KBM-7 (cell line): ENCODE measurements around the gene LARP4B.

Experiments
- DNase-seq: peaks from one replicate; pipeline ENCODE4 v3.0.0-alpha.2; 2015
- in situ Hi-C: fragments of 300-500 bp; cut with MboI; formaldehyde crosslinking; loops from 2 replicates; pipeline ENCODE4 v1.14.3; 2020; ENCODE audit warnings: low sequenced_read_pairs, low pct_unique_long_range_greater_than_20kb, mixed read lengths

The LARP4B gene

DNA sequence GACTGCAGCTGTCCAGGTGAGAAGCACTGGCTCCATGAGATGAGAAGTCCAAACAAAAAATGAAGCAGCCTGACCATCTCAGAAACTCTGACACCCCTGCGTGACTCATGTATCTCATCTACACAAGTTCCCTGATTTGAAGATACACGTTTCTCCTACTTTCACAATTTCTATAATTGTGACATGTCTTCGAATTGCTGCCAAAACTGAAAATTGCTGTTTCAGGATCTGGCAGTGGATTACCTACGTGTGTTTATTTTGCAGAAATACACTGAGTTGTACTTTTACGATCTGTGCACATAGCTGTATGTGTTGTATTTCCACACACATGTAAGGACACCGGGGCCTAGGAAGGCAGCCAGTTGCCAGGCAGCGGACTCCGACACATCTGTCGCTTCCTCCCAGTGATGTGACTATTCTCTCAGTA is 53.2 kb downstream of the LARP4B start:
- in situ Hi-C loops = no loop called here
- DNase-seq = no peak

DNA sequence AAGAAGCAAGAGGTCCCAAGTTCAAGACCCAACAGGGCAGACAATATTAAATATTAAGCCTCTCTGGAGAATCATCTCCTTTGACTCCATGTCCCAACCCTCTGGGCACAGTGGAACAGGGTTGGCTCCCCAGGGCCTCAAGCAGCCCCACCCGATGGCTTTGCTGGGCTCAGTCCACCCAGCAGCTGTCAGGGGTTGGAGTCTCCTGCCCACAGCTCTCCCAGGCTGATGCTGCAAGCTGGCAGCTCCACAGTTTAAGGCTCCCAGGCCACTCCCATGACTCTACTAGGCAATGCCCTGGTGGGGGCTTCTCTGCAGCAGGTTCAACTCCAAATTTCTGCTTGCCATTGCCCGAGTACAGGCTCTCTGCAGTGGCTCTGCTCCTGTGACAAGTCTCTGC is 55.1 kb downstream of the LARP4B start:
- in situ Hi-C loops = no loop called here
- DNase-seq = no peak

- in situ Hi-C loops = no loop called here
Measured at GRCh38 chr10:873020-873419, 58.5 kb downstream of the LARP4B start.

GRCh38 chr10:871951-872403 is 59.5 kb downstream of the LARP4B start:
- in situ Hi-C loops = no loop called here
- no peak for DNase-seq

More at GRCh38 chr10:873020-873419, 58.5 kb downstream of the LARP4B start:
- DNase-seq = no peak

GRCh38 chr10:870564-871166 is 60.8 kb downstream of the LARP4B start:
- no peak for DNase-seq
- in situ Hi-C loops = no loop called here

DNA sequence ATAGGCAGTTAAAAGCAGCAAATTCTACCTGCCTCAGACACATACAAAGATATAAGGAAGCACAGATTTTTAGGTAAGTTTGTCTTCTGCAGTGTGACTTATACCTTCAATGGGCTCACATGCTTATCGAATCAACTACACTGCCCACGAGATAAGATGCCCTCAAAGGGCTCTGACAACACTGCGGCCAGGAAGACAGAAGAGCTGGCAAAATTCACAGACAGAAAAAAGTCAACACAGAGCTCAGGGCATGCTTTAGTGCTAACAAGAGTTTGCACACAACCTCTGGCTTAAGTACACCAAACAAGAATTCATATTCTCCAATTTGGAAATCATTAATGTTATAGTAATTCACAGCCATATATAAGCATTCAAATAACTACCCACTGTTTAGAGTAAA is 62.3 kb downstream of the LARP4B start:
- in situ Hi-C loops = no loop called here
- DNase-seq = no peak

GRCh38 chr10:867807-868206 is 63.7 kb downstream of the LARP4B start:
- DNase-seq = no peak
- in situ Hi-C loops = no loop called here

DNA sequence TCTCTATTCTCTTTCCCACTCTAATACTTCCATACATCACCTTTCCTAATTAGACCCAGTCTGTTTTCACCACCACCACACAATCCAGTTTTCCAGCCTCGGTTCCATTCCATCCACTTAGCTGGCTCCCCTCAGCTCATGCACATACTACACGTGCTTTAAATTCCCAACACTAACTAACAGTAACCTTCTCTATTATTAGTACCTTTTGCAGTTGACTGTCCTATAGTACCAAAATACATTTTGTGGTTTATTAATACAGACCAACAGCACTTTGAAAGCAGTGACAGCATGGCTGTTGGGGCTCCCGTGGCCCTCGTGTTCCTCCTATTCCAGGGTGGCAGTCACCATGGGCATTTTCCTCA is 64.9 kb downstream of the LARP4B start:
- in situ Hi-C loops = no loop called here

DNA sequence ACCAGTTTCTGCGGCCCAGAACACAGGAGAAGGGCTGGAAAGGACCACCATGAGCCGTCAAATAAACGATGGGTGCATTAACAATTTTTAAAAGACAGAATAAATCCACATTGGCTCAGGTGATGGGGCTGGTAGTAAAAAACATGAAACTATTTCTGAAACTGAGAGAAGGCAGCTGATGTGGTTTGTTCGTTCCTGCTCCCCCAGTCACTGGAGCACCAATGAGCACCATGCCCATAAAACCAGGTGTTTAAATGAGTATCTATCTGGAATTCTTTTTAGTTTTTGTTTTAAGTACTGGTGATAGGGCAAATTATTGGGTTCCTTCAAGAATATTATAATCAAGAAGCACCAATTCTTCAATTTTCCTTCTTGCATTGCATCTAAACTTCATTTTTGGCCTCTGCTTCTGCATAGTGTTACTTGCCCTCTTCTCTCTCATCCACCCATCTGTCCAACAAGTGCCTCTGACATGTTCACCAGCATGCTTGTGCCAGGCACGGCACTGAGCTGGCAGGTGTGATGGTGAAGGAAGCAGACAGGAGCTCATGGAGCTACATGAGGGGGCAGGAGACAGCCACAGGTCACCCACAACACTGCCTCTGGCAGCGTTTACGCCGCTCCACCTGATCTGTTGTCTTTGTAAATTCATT is 65.5 kb downstream of the LARP4B start:
- in situ Hi-C loops = no loop called here
- DNase-seq = no peak

More for the DNA sequence above, 64.9 kb downstream of the LARP4B start:
- no peak for DNase-seq

- DNase-seq = no peak
- in situ Hi-C loops = no loop called here
Measured at GRCh38 chr10:865257-865656, 66.2 kb downstream of the LARP4B start.

DNA sequence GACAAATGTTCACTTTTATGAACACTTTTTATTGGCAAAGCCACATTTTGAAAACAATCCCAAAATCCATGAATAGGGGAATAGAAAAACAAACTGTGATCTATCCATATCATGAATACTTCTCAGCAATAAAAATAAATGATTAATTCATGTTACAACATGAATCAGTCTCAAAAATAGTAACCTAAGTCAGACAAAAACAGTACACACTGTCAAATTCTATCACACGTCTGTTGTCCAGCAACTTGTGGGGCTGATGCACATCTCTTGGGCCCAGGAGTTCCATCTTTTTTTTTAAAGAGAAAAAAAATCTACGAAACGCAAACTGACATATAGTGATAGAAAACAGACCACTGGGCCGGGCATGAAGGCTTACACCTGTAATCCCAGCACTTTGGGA is 71.0 kb downstream of the LARP4B start:
- DNase-seq = no peak
- in situ Hi-C loops = no loop called here

DNA sequence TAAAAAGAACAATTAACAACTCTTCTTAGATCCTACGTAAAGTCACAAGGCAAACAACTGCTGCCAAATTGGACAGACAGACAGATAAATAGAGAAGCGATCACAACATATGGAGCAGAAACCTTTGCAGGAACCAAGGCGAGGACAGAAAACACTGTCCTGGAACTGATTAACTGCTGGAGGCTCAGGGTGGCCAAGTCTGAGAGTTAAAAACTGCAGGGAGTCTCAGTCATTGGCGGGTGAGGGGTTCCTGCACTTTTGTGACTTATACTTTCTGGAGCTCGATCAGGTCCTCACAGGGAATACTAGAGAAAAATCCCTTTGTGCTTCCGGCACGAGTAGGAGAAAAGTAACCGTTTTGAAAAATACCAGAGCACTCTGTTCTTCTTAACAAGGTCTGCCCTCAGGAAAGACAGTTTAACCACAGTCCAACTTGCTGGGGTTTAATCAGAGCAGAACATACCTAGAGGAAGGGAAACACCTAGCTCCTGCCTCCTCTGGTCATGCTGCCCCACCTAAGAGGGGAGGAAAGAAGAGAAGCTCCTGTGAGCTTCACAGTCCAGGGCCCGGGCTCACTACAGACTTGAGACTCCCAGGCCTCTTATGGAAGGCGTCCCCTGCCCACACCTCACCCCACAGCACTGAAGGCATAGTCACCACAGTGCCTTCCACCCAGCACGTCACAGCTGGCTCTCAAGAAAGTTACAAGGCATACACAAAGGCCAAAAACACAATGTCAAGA is 74.9 kb downstream of the LARP4B start:
- in situ Hi-C loops = no loop called here
- DNase-seq = no peak

DNA sequence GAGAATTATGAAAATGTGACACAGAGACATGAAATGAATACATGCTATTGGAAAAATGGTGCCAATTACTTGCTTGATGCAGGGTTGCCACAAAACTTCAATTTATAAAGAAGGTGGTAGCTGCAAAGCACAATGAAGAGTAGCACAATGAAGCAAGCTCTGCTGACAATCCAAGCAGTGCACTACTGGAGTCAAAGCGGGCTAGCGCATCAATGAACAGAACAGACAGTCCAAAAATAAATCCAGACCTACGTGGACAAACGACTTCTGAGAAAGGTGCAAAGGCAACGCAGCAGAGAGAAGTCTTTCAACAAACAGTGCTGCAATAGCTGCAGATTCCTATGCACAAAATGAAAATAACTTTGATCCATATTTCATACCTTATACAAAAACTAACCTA is 75.8 kb downstream of the LARP4B start:
- DNase-seq = no peak
- in situ Hi-C loops = no loop called here

- DNase-seq = no peak
- in situ Hi-C loops = no loop called here
Measured at GRCh38 chr10:855079-855478, 76.4 kb downstream of the LARP4B start.

DNA sequence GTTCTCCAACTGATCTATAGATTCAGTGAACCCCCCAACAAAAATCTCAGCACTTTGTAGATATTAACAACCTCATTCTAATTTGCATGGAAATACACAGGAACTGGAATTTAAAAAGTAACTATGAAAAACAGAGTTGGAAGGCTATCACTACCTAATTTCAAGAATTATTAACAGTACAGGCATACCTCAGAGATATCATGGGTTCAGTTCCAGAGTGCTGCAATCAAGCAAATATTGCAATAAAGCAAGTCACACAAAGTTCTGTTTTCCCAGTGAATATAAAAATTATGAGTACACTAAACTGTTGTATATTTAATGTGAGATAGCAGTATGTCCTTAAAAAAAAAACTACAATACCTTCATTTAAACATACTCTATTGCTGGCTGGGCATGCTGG is 78.5 kb downstream of the LARP4B start:
- in situ Hi-C loops = no loop called here
- DNase-seq = no peak

- in situ Hi-C loops = no loop called here
- DNase-seq = no peak
Measured at GRCh38 chr10:852386-852785, 79.1 kb downstream of the LARP4B start.

- DNase-seq = peak; percentile 5
- in situ Hi-C loops = no loop called here
Measured at GRCh38 chr10:851901-852300, 79.6 kb downstream of the LARP4B start.

GRCh38 chr10:850093-850492 is 81.4 kb downstream of the LARP4B start:
- in situ Hi-C loops = no loop called here
- DNase-seq = no peak

DNA sequence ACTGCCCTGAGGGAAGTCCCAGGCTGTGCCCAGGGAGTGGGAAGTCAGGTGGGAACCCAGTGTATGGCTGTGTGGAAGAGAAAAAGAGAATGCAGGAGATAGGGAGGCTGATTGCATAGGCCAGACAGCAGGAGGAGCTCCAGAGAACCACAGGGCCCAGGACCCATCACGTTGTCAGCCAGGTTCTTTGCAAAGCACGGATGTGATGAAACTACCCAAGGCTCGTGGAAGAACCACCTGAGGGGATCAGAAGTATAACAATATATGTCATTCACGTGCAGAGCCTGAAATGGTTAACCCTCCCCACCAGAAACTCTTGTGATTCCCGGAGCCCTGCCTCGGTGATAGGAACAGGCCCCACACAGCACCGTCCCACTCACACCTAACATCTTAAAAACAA is 83.6 kb downstream of the LARP4B start:
- DNase-seq = no peak
- in situ Hi-C loops = no loop called here

- DNase-seq = no peak
- in situ Hi-C loops = no loop called here
Measured at GRCh38 chr10:846126-846685, 85.3 kb downstream of the LARP4B start.
